ENCODE data around the gene COX19.

The COX19 gene

GRCh38 chr7:1017586-1018333 lies 42.4 kb upstream of the COX19 start:
- no peak overlapping the region for H3K4me3 ChIP-seq (ENCODE audit: low read depth, low read length)
- peaks cover 26% of the 10 kb centered on the region; the same call in 1 of the 2 replicates for H3K36me3 ChIP-seq (ENCODE audit: insufficient read depth, low read length)
- peaks cover 7% of the 10 kb centered on the region for H3K79me2 ChIP-seq (ENCODE audit: control insufficient read depth, insufficient read depth, low read length, unreplicated experiment)
- no peak overlapping the region for H2AFZ ChIP-seq (ENCODE audit: low read length, unreplicated experiment)
- no peaks in the 10 kb centered on the region for H3K27me3 ChIP-seq (ENCODE audit: insufficient read depth, low read length)
- no peaks in the 10 kb centered on the region for H3K4me1 ChIP-seq (ENCODE audit: control insufficient read depth, insufficient read depth, low read length, unreplicated experiment)
- H3K27ac ChIP-seq (ENCODE audit: low read depth, low read length): no peak overlapping the region

GRCh38 chr7:1016577-1017531 lies 41.5 kb upstream of the COX19 start:
- Histone ChIP-seq H3K79me2 (ENCODE audit: control insufficient read depth, insufficient read depth, low read length, unreplicated experiment) (peaks cover 7% of the 10 kb centered on the region), H2AFZ (ENCODE audit: low read length, unreplicated experiment) (no peak overlapping the region), H3K27me3 (ENCODE audit: insufficient read depth, low read length) (no peaks in the 10 kb centered on the region), H3K4me1 (ENCODE audit: control insufficient read depth, insufficient read depth, low read length, unreplicated experiment) (no peaks in the 10 kb centered on the region), H3K4me3 (ENCODE audit: low read depth, low read length) (no peak overlapping the region), H3K36me3 (ENCODE audit: insufficient read depth, low read length) (peaks cover 17% of the 10 kb centered on the region; the same call in 1 of the 2 replicates), H3K27ac (ENCODE audit: low read depth, low read length) (no peak overlapping the region)

GRCh38 chr7:1015196-1016121 lies 40.1 kb upstream of the COX19 start:
- Histone ChIP-seq H3K36me3 (ENCODE audit: insufficient read depth, low read length) (peaks cover 4% of the 10 kb centered on the region; the same call in 1 of the 2 replicates), H3K4me1 (ENCODE audit: control insufficient read depth, insufficient read depth, low read length, unreplicated experiment) (no peaks in the 10 kb centered on the region), H3K27me3 (ENCODE audit: insufficient read depth, low read length) (no peaks in the 10 kb centered on the region), H3K79me2 (ENCODE audit: control insufficient read depth, insufficient read depth, low read length, unreplicated experiment) (peaks cover 3% of the 10 kb centered on the region), H3K27ac (ENCODE audit: low read depth, low read length) (no peak overlapping the region), H2AFZ (ENCODE audit: low read length, unreplicated experiment) (no peak overlapping the region), H3K4me3 (ENCODE audit: low read depth, low read length) (no peak overlapping the region)

GRCh38 chr7:1014681-1015080 lies 39.3 kb upstream of the COX19 start:
- no peaks in the 10 kb centered on the region for H3K27me3 ChIP-seq (ENCODE audit: insufficient read depth, low read length)
- no peak overlapping the region for H3K4me3 ChIP-seq (ENCODE audit: low read depth, low read length)
- no peak overlapping the region for H2AFZ ChIP-seq (ENCODE audit: low read length, unreplicated experiment)
- peaks cover 3% of the 10 kb centered on the region for H3K79me2 ChIP-seq (ENCODE audit: control insufficient read depth, insufficient read depth, low read length, unreplicated experiment)
- no peak overlapping the region for H3K27ac ChIP-seq (ENCODE audit: low read depth, low read length)
- no peaks in the 10 kb centered on the region for H3K36me3 ChIP-seq (ENCODE audit: insufficient read depth, low read length)
- H3K4me1 ChIP-seq (ENCODE audit: control insufficient read depth, insufficient read depth, low read length, unreplicated experiment): no peaks in the 10 kb centered on the region

- no peak overlapping the region for H2AFZ ChIP-seq (ENCODE audit: low read length, unreplicated experiment)
- no peaks in the 10 kb centered on the region for H3K36me3 ChIP-seq (ENCODE audit: insufficient read depth, low read length)
- no peaks in the 10 kb centered on the region for H3K4me1 ChIP-seq (ENCODE audit: control insufficient read depth, insufficient read depth, low read length, unreplicated experiment)
- H3K27me3 ChIP-seq (ENCODE audit: insufficient read depth, low read length): no peaks in the 10 kb centered on the region
- H3K27ac ChIP-seq (ENCODE audit: low read depth, low read length): no peak overlapping the region
- H3K79me2 ChIP-seq (ENCODE audit: control insufficient read depth, insufficient read depth, low read length, unreplicated experiment): peaks cover 3% of the 10 kb centered on the region
- no peak overlapping the region for H3K4me3 ChIP-seq (ENCODE audit: low read depth, low read length)
These were observed 38.2 kb upstream of the COX19 start for GRCh38 chr7:1013581-1013980.

GRCh38 chr7:1012716-1013095 lies 37.4 kb upstream of the COX19 start:
- no peak overlapping the region for H2AFZ ChIP-seq (ENCODE audit: low read length, unreplicated experiment)
- H3K4me3 ChIP-seq (ENCODE audit: low read depth, low read length): no peak overlapping the region
- H3K79me2 ChIP-seq (ENCODE audit: control insufficient read depth, insufficient read depth, low read length, unreplicated experiment): peaks cover 3% of the 10 kb centered on the region
- H3K4me1 ChIP-seq (ENCODE audit: control insufficient read depth, insufficient read depth, low read length, unreplicated experiment): no peaks in the 10 kb centered on the region
- H3K27ac ChIP-seq (ENCODE audit: low read depth, low read length): no peak overlapping the region
- no peaks in the 10 kb centered on the region for H3K36me3 ChIP-seq (ENCODE audit: insufficient read depth, low read length)
- H3K27me3 ChIP-seq (ENCODE audit: insufficient read depth, low read length): no peaks in the 10 kb centered on the region

- no peak overlapping the region for H2AFZ ChIP-seq (ENCODE audit: low read length, unreplicated experiment)
- no peaks in the 10 kb centered on the region for H3K36me3 ChIP-seq (ENCODE audit: insufficient read depth, low read length)
- peaks cover 3% of the 10 kb centered on the region for H3K79me2 ChIP-seq (ENCODE audit: control insufficient read depth, insufficient read depth, low read length, unreplicated experiment)
- no peaks in the 10 kb centered on the region for H3K27me3 ChIP-seq (ENCODE audit: insufficient read depth, low read length)
- H3K4me1 ChIP-seq (ENCODE audit: control insufficient read depth, insufficient read depth, low read length, unreplicated experiment): no peaks in the 10 kb centered on the region
- no peak overlapping the region for H3K27ac ChIP-seq (ENCODE audit: low read depth, low read length)
- no peak overlapping the region for H3K4me3 ChIP-seq (ENCODE audit: low read depth, low read length)
These were observed 36.8 kb upstream of the COX19 start for GRCh38 chr7:1012004-1012715.

- Histone ChIP-seq H3K36me3 (ENCODE audit: insufficient read depth, low read length) (no peaks in the 10 kb centered on the region), H2AFZ (ENCODE audit: low read length, unreplicated experiment) (no peak overlapping the region), H3K4me1 (ENCODE audit: control insufficient read depth, insufficient read depth, low read length, unreplicated experiment) (no peaks in the 10 kb centered on the region), H3K27me3 (ENCODE audit: insufficient read depth, low read length) (no peaks in the 10 kb centered on the region), H3K27ac (ENCODE audit: low read depth, low read length) (no peak overlapping the region), H3K4me3 (ENCODE audit: low read depth, low read length) (no peak overlapping the region), H3K79me2 (ENCODE audit: control insufficient read depth, insufficient read depth, low read length, unreplicated experiment) (peaks cover 3% of the 10 kb centered on the region)
These were observed 36.1 kb upstream of the COX19 start for GRCh38 chr7:1011297-1012003.

GRCh38 chr7:1010226-1010625 lies 34.9 kb upstream of the COX19 start:
- Histone ChIP-seq H3K79me2 (ENCODE audit: control insufficient read depth, insufficient read depth, low read length, unreplicated experiment) (peaks cover 3% of the 10 kb centered on the region), H3K4me1 (ENCODE audit: control insufficient read depth, insufficient read depth, low read length, unreplicated experiment) (no peaks in the 10 kb centered on the region), H3K4me3 (ENCODE audit: low read depth, low read length) (no peak overlapping the region), H3K27ac (ENCODE audit: low read depth, low read length) (no peak overlapping the region), H3K27me3 (ENCODE audit: insufficient read depth, low read length) (no peaks in the 10 kb centered on the region), H3K36me3 (ENCODE audit: insufficient read depth, low read length) (no peaks in the 10 kb centered on the region), H2AFZ (ENCODE audit: low read length, unreplicated experiment) (no peak overlapping the region)
